Measurements from ENCODE around the gene ATPAF1. TPM values are rescaled to one million over a fixed set of nuclear protein-coding genes. Genes with fewer than 3 reads are reported as not detected.
"Not testable (repeated sequence)": the region's sequence is repeated elsewhere in the genome, so short reads cannot be mapped to it uniquely, and the experiment has no call there.

ATPAF1 gene
- polyA plus RNA-seq, 3 donors = 25.1 to 66.1 (median 53.6) TPM

GRCh38 chr1:46686255-46686654 is 18.1 kb upstream of the ATPAF1 start:
- WGBS, 3 donors = 19 to 53% (median 34%) methylated on average over 1 of the region's 1 CpG
- no peak overlapping the region for H3K27ac ChIP-seq (ENCODE audit: low read depth, low read length)

GRCh38 chr1:46684670-46685069 is 16.5 kb upstream of the ATPAF1 start:
- H3K27ac ChIP-seq (ENCODE audit: low read depth, low read length) = no peak overlapping the region
- 90 to 98% (median 93%) methylated on average over 2 of the region's 2 CpGs for WGBS, 3 donors

- no peak overlapping the region for H3K27ac ChIP-seq (ENCODE audit: low read depth, low read length)
- WGBS, 3 donors = 33 to 71% (median 63%) methylated on average over 1 of the region's 1 CpG
Observed at GRCh38 chr1:46682064-46682463, 13.9 kb upstream of the ATPAF1 start.

- 73 to 84% (median 81%) methylated on average over 1 of the region's 1 CpG for WGBS, 3 donors
- H3K27ac ChIP-seq (ENCODE audit: low read depth, low read length) = no peak overlapping the region
Observed at GRCh38 chr1:46681333-46682034, 13.3 kb upstream of the ATPAF1 start.

- H3K27ac ChIP-seq (ENCODE audit: low read depth, low read length) = no peak overlapping the region
- 96 to 99% (median 97%) methylated on average over 6 of the region's 6 CpGs for WGBS, 3 donors
Observed at GRCh38 chr1:46679789-46680573, 11.8 kb upstream of the ATPAF1 start.

- H3K27ac ChIP-seq (ENCODE audit: low read depth, low read length) = no peak overlapping the region
- WGBS, 3 donors = 97 to 100% (median 100%) methylated on average over 1 of the region's 1 CpG
Observed at GRCh38 chr1:46677339-46677738, 9.2 kb upstream of the ATPAF1 start.

GRCh38 chr1:46676531-46676930 is 8.4 kb upstream of the ATPAF1 start:
- H3K27ac ChIP-seq (ENCODE audit: low read depth, low read length) = no peak overlapping the region
- WGBS, 3 donors = 88 to 92% (median 91%) methylated on average over 1 of the region's 1 CpG

GRCh38 chr1:46675549-46676314 is 7.6 kb upstream of the ATPAF1 start:
- 91 to 100% (median 96%) methylated on average over 1 of the region's 1 CpG for WGBS, 3 donors
- H3K27ac ChIP-seq (ENCODE audit: low read depth, low read length) = no peak overlapping the region

GRCh38 chr1:46673749-46674182 is 5.6 kb upstream of the ATPAF1 start:
- WGBS, 3 donors = 58 to 85% (median 79%) methylated on average over 3 to 4 of the region's 4 CpGs
- no peak overlapping the region for H3K27ac ChIP-seq (ENCODE audit: low read depth, low read length)

GRCh38 chr1:46672696-46673095 is 4.5 kb upstream of the ATPAF1 start:
- WGBS, 3 donors = 73 to 78% (median 75%) methylated on average over 8 of the region's 8 CpGs
- no peak overlapping the region for H3K27ac ChIP-seq (ENCODE audit: low read depth, low read length)

- no peak within 1 kb of the TSS for H3K27ac ChIP-seq (ENCODE audit: low read depth, low read length)
- 90 to 98% (median 95%) methylated on average over 3 of the region's 3 CpGs for WGBS, 3 donors
Observed at GRCh38 chr1:46671554-46671953, 3.4 kb upstream of the ATPAF1 start, which contains the start of gene TEX38. Gene TEX38, plus strand, starts transcription at chr1:46671854. Its CDS starts 81 bp downstream, at chr1:46671935.

GRCh38 chr1:46670134-46670533 is 2.0 kb upstream of the ATPAF1 start:
- WGBS, 3 donors = 76 to 87% (median 79%) methylated on average over 1 of the region's 1 CpG

GRCh38 chr1:46665983-46666382 is 2.2 kb downstream of the ATPAF1 start:
- H3K27ac ChIP-seq (ENCODE audit: low read depth, low read length) = no peak overlapping the region
- WGBS, 3 donors = 64 to 95% (median 87%) methylated on average over 2 of the region's 2 CpGs

More at GRCh38 chr1:46670134-46670533, 2.0 kb upstream of the ATPAF1 start:
- H3K27ac ChIP-seq (ENCODE audit: low read depth, low read length) = no peak overlapping the region

- WGBS, 3 donors = 93 to 97% (median 95%) methylated on average over 2 to 4 of the region's 5 CpGs
- H3K27ac ChIP-seq (ENCODE audit: low read depth, low read length) = not testable (repeated sequence)
Observed at GRCh38 chr1:46662919-46663318, 5.2 kb downstream of the ATPAF1 start.

- not testable (repeated sequence) for H3K27ac ChIP-seq (ENCODE audit: low read depth, low read length)
- WGBS, 3 donors = 93 to 99% (median 97%) methylated on average over 5 of the region's 5 CpGs
Observed at GRCh38 chr1:46660116-46660515, 8.0 kb downstream of the ATPAF1 start.

- 80 to 91% (median 81%) methylated on average over 2 of the region's 2 CpGs for WGBS, 3 donors
- no peak overlapping the region for H3K27ac ChIP-seq (ENCODE audit: low read depth, low read length)
Observed at GRCh38 chr1:46659307-46659870, 8.8 kb downstream of the ATPAF1 start.

- no peak overlapping the region for H3K27ac ChIP-seq (ENCODE audit: low read depth, low read length)
- 55 to 95% (median 92%) methylated on average over 1 of the region's 1 CpG for WGBS, 3 donors
Observed at GRCh38 chr1:46657775-46658174, 10.4 kb downstream of the ATPAF1 start.

- H3K27ac ChIP-seq (ENCODE audit: low read depth, low read length) = no peak overlapping the region
- WGBS, 3 donors = 54 to 75% (median 66%) methylated on average over 2 of the region's 2 CpGs
Observed at GRCh38 chr1:46656643-46657042, 11.5 kb downstream of the ATPAF1 start.

GRCh38 chr1:46655848-46656247 is 12.3 kb downstream of the ATPAF1 start:
- no peak overlapping the region for H3K27ac ChIP-seq (ENCODE audit: low read depth, low read length)

Data from adipose tissue (tissue), 3 donors.